K562 (cell line): ENCODE measurements around the gene ASS1. TPM values are rescaled to one million over a fixed set of nuclear protein-coding genes. Genes with fewer than 3 reads are reported as not detected.
A peak's percentile ranks its signal among the peaks of the same experiment; 100 is the strongest.

Experiments
- ATF1 ChIP-seq, 2 experiments: fragments of 450-650 bp in 1 of 2; IDR thresholded peaks; 2 replicates each; pipeline ENCODE4 v1.6.1; 2016; ENCODE audit warnings: missing compliant biosample characterization in 1 of 2, missing genetic modification characterization in 1 of 2
- MYC ChIP-seq, 2 experiments: fragments of 250-450 bp in 1 of 2; sonication (Bioruptor Pico) in 1 of 2; IDR thresholded peaks; 2 replicates each; pipeline versions ENCODE4 v1.5.1 to v1.6.1; 2012 to 2021; ENCODE audit warnings: low read depth in 2 of 2, borderline replicate concordance in 1 of 2, improper control_type of control experiment in 1 of 2, low read length in 1 of 2, mild to moderate bottlenecking in 1 of 2, moderate library complexity in 1 of 2
- NFIC ChIP-seq: fragments of 450-650 bp; IDR thresholded peaks from 2 replicates; pipeline ENCODE4 v1.6.1; 2017; ENCODE audit warnings: mild to moderate bottlenecking, inconsistent platforms
- SRSF7 ChIP-seq: fragments of 200-400 bp; formaldehyde crosslinking; optimal IDR thresholded peaks from 2 replicates; pipeline ENCODE3; 2017; ENCODE audit warnings: mild to moderate bottlenecking, low read depth, low read length
- ZKSCAN3 ChIP-seq: fragments of 250-450 bp; sonication (Bioruptor Pico); IDR thresholded peaks from 2 replicates; pipeline ENCODE4 v1.4.0; 2020
- ZNF586 ChIP-seq: fragments of 450-650 bp; formaldehyde crosslinking; conservative IDR thresholded peaks from 2 replicates; pipeline ENCODE4 v1.4.0; 2020; ENCODE audit warnings: mild to moderate bottlenecking, moderate library complexity
- ZNF696 ChIP-seq: fragments of 250-450 bp; sonication (Bioruptor Pico); conservative IDR thresholded peaks from 2 replicates; pipeline ENCODE4 v1.4.0; 2020; ENCODE audit warnings: mild to moderate bottlenecking, moderate library complexity
- polyA plus RNA-seq, 8 experiments: library from polyadenylated mRNA; depleted of rRNA in 4 of 8; stranded (reverse) in 5 of 8; unstranded in 3 of 8; fragments of >200 nt; fragmentation: Nextera tagmentation in 2 of 8; fragmentation: Illumina TruSeq in 1 of 8; extraction: Ambion mirVana in 2 of 8; extraction: Trizol in 1 of 8; gene quantifications; 2 replicates each; pipeline versions ENCODE4 v1.2.1 to v1.2.3, GENCODE V29; 2011 to 2014; ENCODE audit warnings: inconsistent platforms in 1 of 8, missing spikeins in 1 of 8
- total RNA-seq, 7 experiments: library from RNA; depleted of rRNA in 6 of 7; stranded (reverse); fragments of >200 nt in 6 of 7; fragmentation: Illumina TruSeq in 2 of 7; extraction: Trizol in 2 of 7; gene quantifications; 2 replicates each; pipeline versions ENCODE4 v1.2.1 to v1.2.3, GENCODE V29; 2011 to 2021; ENCODE audit warnings: low replicate concordance in 1 of 7
- TF ChIP-seq, protein P1 (sequence below), 2 experiments: fragments of 450-650 bp in 1 of 2; sonication (generic) in 1 of 2; formaldehyde crosslinking in 1 of 2; IDR thresholded peaks; 2 replicates each; pipeline versions ENCODE4 v1.7.1 to v1.9.0; 2016 to 2022; ENCODE audit warnings: inconsistent platforms in 1 of 2, mild to moderate bottlenecking in 1 of 2, missing genetic modification reagents in 1 of 2
- TF ChIP-seq, protein P2 (sequence below): fragments of 450-650 bp; IDR thresholded peaks from 2 replicates; pipeline ENCODE4 v1.6.1; 2018; ENCODE audit not compliant: partially characterized antibody
- TF ChIP-seq, protein P3 (sequence below): fragments of 450-650 bp; IDR thresholded peaks from 2 replicates; pipeline ENCODE4 v1.6.1; 2016; ENCODE audit warnings: borderline replicate concordance

Gene ASS1
- total and polyA plus RNA-seq, 9 of the 15 experiments (the other 6 are each of a cell fraction or from before 2014, with no cell fraction given) = 1.5 to 5.7 (median 3.7) TPM

DNA sequence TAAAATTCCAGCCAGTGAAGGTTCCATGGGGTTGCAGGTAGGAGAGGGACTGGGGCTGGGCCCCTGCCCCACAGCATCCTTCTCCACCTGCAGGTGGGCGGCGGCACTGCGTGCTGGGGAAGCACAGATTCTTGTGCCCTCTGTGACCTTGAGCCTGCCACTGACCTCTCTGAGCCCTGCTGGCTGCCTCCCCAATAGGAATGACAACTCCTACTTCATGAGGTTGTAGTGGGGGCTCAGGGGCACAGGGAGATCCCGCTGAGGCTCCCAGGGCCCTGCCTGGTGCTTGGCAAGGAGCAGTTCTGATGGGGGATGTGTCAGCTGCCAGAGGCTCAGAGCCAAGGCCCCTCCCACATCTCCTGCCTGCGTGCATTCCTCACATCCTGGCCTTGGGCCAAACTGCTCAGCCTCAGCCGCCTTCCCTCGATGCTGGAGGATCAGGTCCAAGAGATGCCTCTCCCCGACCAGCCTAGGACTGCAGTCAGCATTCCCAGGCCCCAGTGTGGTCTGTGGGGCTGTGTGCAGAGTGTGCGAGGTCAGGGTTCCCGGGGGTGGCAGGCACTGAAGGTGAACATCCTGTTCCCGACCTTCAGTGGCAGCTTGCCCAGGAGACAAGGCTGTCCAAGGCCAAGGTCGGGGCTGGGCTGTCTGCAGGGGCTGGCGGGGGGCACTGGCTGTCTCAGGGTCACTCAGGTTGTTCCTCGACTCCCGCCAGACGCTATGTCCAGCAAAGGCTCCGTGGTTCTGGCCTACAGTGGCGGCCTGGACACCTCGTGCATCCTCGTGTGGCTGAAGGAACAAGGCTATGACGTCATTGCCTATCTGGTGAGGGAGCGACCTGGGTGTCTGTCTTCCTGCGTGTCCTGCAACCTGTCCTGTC, 7.0 kb downstream of the ASS1 start (continued):
- TF ChIP-seq, protein P1, sequence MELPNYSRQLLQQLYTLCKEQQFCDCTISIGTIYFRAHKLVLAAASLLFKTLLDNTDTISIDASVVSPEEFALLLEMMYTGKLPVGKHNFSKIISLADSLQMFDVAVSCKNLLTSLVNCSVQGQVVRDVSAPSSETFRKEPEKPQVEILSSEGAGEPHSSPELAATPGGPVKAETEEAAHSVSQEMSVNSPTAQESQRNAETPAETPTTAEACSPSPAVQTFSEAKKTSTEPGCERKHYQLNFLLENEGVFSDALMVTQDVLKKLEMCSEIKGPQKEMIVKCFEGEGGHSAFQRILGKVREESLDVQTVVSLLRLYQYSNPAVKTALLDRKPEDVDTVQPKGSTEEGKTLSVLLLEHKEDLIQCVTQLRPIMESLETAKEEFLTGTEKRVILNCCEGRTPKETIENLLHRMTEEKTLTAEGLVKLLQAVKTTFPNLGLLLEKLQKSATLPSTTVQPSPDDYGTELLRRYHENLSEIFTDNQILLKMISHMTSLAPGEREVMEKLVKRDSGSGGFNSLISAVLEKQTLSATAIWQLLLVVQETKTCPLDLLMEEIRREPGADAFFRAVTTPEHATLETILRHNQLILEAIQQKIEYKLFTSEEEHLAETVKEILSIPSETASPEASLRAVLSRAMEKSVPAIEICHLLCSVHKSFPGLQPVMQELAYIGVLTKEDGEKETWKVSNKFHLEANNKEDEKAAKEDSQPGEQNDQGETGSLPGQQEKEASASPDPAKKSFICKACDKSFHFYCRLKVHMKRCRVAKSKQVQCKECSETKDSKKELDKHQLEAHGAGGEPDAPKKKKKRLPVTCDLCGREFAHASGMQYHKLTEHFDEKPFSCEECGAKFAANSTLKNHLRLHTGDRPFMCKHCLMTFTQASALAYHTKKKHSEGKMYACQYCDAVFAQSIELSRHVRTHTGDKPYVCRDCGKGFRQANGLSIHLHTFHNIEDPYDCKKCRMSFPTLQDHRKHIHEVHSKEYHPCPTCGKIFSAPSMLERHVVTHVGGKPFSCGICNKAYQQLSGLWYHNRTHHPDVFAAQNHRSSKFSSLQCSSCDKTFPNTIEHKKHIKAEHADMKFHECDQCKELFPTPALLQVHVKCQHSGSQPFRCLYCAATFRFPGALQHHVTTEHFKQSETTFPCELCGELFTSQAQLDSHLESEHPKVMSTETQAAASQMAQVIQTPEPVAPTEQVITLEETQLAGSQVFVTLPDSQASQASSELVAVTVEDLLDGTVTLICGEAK (IDR thresholded peaks at IDR 0.05) = no peak
- TF ChIP-seq, protein P1 (CRISPR knock-in tag; IDR thresholded peaks at IDR 0.05) = no peak
- no peak for TF ChIP-seq ZNF696 (CRISPR knock-in tag)
- no peak for TF ChIP-seq SRSF7
- TF ChIP-seq NFIC = peak; percentile 98
- no peak for TF ChIP-seq ZKSCAN3
- TF ChIP-seq, protein P2, sequence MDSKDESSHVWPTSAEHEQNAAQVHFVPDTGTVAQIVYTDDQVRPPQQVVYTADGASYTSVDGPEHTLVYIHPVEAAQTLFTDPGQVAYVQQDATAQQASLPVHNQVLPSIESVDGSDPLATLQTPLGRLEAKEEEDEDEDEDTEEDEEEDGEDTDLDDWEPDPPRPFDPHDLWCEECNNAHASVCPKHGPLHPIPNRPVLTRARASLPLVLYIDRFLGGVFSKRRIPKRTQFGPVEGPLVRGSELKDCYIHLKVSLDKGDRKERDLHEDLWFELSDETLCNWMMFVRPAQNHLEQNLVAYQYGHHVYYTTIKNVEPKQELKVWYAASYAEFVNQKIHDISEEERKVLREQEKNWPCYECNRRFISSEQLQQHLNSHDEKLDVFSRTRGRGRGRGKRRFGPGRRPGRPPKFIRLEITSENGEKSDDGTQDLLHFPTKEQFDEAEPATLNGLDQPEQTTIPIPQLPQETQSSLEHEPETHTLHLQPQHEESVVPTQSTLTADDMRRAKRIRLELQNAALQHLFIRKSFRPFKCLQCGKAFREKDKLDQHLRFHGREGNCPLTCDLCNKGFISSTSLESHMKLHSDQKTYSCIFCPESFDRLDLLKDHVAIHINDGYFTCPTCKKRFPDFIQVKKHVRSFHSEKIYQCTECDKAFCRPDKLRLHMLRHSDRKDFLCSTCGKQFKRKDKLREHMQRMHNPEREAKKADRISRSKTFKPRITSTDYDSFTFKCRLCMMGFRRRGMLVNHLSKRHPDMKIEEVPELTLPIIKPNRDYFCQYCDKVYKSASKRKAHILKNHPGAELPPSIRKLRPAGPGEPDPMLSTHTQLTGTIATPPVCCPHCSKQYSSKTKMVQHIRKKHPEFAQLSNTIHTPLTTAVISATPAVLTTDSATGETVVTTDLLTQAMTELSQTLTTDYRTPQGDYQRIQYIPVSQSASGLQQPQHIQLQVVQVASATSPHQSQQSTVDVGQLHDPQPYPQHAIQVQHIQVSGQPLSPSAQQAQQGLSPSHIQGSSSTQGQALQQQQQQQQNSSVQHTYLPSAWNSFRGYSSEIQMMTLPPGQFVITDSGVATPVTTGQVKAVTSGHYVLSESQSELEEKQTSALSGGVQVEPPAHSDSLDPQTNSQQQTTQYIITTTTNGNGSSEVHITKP = no peak
- TF ChIP-seq ATF1 (CRISPR knock-in tag; IDR thresholded peaks at IDR 0.05) = no peak; the same call in 1 of the 2 replicates
- TF ChIP-seq ATF1 (tag; IDR thresholded peaks at IDR 0.05) = peak; percentile 88
- TF ChIP-seq ZNF586 (CRISPR knock-in tag) = no peak
- TF ChIP-seq, protein P3, sequence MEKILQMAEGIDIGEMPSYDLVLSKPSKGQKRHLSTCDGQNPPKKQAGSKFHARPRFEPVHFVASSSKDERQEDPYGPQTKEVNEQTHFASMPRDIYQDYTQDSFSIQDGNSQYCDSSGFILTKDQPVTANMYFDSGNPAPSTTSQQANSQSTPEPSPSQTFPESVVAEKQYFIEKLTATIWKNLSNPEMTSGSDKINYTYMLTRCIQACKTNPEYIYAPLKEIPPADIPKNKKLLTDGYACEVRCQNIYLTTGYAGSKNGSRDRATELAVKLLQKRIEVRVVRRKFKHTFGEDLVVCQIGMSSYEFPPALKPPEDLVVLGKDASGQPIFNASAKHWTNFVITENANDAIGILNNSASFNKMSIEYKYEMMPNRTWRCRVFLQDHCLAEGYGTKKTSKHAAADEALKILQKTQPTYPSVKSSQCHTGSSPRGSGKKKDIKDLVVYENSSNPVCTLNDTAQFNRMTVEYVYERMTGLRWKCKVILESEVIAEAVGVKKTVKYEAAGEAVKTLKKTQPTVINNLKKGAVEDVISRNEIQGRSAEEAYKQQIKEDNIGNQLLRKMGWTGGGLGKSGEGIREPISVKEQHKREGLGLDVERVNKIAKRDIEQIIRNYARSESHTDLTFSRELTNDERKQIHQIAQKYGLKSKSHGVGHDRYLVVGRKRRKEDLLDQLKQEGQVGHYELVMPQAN = no peak
- TF ChIP-seq MYC (IDR thresholded peaks at IDR 0.05; ENCODE audit: low read depth, low read length) = 0 out of 2 replicates have a peak, but pooled peaks have one; percentile 13
- TF ChIP-seq MYC (CRISPR knock-in tag; IDR thresholded peaks at IDR 0.05; ENCODE audit: borderline replicate concordance, low read depth) = no peak
